Esophagus muscularis mucosa (tissue), 4 donors: ENCODE measurements around the gene FDXR. TPM values are rescaled to one million over a fixed set of nuclear protein-coding genes. Genes with fewer than 3 reads are reported as not detected.

Source experiments
- DNase-seq: peaks from one replicate; pipeline ENCODE4 v3.0.0-alpha.2; 2017; ENCODE audit errors: extremely low spot score
- H3K27ac ChIP-seq, 4 donors: fragments of 200-600 bp; sonication (generic); replicated peaks in 1 of 4; 1 replicate in 3 of 4; 2 replicates in 1 of 4; pipeline ENCODE4 v1.5.1; 2016 to 2019; ENCODE audit warnings: mild to moderate bottlenecking in 1 of 4
- H3K27me3 ChIP-seq, 4 donors: fragments of 200-600 bp; sonication (generic); one replicate each; pipeline versions ENCODE4 v1.5.1 to v1.6.0; 2016 to 2019
- H3K36me3 ChIP-seq, 4 donors: fragments of 200-600 bp; sonication (generic); one replicate each; pipeline ENCODE4 v1.5.1; 2016 to 2019
- H3K4me1 ChIP-seq, 4 donors: fragments of 200-600 bp; sonication (generic); one replicate each; pipeline ENCODE4 v1.5.1; 2016 to 2019
- H3K4me3 ChIP-seq, 4 donors: fragments of 200-600 bp; sonication (generic); 1 replicate in 2 of 4; 2 replicates in 2 of 4; pipeline ENCODE4 v1.5.1; 2016 to 2019; ENCODE audit warnings: mild to moderate bottlenecking in 4 of 4, moderate library complexity in 1 of 4
- H3K9me3 ChIP-seq, 4 donors: fragments of 200-600 bp; sonication (generic); 1 replicate in 3 of 4; 2 replicates in 1 of 4; pipeline ENCODE4 v1.5.1; 2016 to 2019
- EP300 ChIP-seq: sonication (generic); formaldehyde crosslinking; IDR thresholded peaks from one replicate; pipeline ENCODE4 v1.6.1; 2017; ENCODE audit warnings: antibody characterized with exemption
- POLR2A ChIP-seq: fragments of 450-650 bp; IDR thresholded peaks from one replicate; pipeline ENCODE4 v1.6.1; 2017; ENCODE audit warnings: antibody characterized with exemption, moderate library complexity, mild to moderate bottlenecking, low read depth
- POLR2AphosphoS5 ChIP-seq, 2 donors: sonication (generic); formaldehyde crosslinking; IDR thresholded peaks; one replicate each; pipeline ENCODE4 v1.6.1; 2017; ENCODE audit warnings: antibody characterized with exemption in 2 of 2
- WGBS: methylation state at CpG from one replicate; pipeline ENCODE4 v1.1.5; 2018; 5-methylcytosine and 5-hydroxymethylcytosine counted together
- intact Hi-C: fragments of 100-400 bp; cut with DNase I; formaldehyde crosslinking; loops from one replicate; pipeline ENCODE4 v1.15.1; 2023
- total RNA-seq, 4 donors: library from RNA; depleted of rRNA; stranded (reverse); fragments of >200 nt; gene quantifications; one replicate each; pipeline versions ENCODE4 v1.1.0 to v1.2.1, GENCODE V29; 2016
- TF ChIP-seq, protein P1 (sequence below), 3 experiments: fragments of 200-600 bp in 2 of 3; fragments of 450-650 bp in 1 of 3; sonication (generic) in 2 of 3; IDR thresholded peaks; one replicate each; pipeline ENCODE4 v1.5.1; 2017 to 2019; ENCODE audit warnings: antibody characterized with exemption in 3 of 3, mild to moderate bottlenecking in 2 of 3, moderate library complexity in 1 of 3

FDXR gene
- total RNA-seq, 4 donors from 2014 or later: 4.9 to 10.6 (median 7.0) TPM

DNA sequence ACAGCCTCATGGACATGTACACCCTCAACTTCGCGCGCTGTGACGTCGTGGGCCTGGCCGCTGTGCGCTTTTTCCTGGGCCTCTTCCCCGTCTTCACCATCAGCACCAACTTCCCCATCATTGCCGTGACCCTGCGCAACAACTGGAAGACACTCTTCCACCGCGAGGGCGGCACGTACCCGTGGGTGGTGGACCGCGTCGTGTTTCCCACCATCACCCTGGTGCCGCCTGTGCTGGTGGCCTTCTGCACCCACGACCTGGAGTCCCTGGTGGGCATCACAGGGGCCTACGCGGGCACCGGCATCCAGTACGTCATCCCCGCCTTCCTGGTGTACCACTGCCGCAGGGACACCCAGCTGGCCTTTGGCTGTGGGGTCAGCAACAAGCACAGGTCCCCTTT, 36.6 kb downstream of the FDXR start:
- TF ChIP-seq POLR2AphosphoS5 (IDR thresholded peaks at IDR 0.05) (no peak), EP300 (no peak), POLR2A (no peak)
- TF ChIP-seq, protein P1, sequence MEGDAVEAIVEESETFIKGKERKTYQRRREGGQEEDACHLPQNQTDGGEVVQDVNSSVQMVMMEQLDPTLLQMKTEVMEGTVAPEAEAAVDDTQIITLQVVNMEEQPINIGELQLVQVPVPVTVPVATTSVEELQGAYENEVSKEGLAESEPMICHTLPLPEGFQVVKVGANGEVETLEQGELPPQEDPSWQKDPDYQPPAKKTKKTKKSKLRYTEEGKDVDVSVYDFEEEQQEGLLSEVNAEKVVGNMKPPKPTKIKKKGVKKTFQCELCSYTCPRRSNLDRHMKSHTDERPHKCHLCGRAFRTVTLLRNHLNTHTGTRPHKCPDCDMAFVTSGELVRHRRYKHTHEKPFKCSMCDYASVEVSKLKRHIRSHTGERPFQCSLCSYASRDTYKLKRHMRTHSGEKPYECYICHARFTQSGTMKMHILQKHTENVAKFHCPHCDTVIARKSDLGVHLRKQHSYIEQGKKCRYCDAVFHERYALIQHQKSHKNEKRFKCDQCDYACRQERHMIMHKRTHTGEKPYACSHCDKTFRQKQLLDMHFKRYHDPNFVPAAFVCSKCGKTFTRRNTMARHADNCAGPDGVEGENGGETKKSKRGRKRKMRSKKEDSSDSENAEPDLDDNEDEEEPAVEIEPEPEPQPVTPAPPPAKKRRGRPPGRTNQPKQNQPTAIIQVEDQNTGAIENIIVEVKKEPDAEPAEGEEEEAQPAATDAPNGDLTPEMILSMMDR (IDR thresholded peaks at IDR 0.05): no peak
- no peak for DNase-seq
- Histone ChIP-seq H3K27ac (no peak overlapping the region), H3K4me1 (peaks cover 9 to 15% (median 13%) of the 10 kb centered on the region in 4 donors), H3K36me3 (peaks cover 0 to 37% (median 17%) of the 10 kb centered on the region in 4 donors), H3K4me3 (no peak overlapping the region), H3K9me3 (no peaks in the 10 kb centered on the region), H3K27me3 (no peaks in the 10 kb centered on the region)
- WGBS: 94% methylated on average over 25 of the region's 26 CpGs
- intact Hi-C loops: no loop called here

- H3K4me1 ChIP-seq: no peaks in the 10 kb centered on the region
- H3K4me3 ChIP-seq: no peak overlapping the region
- intact Hi-C loops: no loop called here
- H3K9me3 ChIP-seq: no peaks in the 10 kb centered on the region
- H3K27me3 ChIP-seq: no peaks in the 10 kb centered on the region
- WGBS: 80% methylated on average over 16 of the region's 16 CpGs
- no peak for TF ChIP-seq POLR2AphosphoS5 (IDR thresholded peaks at IDR 0.05)
- no peak for TF ChIP-seq POLR2A
- TF ChIP-seq, protein P1 (IDR thresholded peaks at IDR 0.05): no peak
- TF ChIP-seq EP300: no peak
- peaks cover 0 to 57% (median 33%) of the 10 kb centered on the region in 4 donors for H3K36me3 ChIP-seq
- H3K27ac ChIP-seq: no peak overlapping the region
- no peak for DNase-seq
Observed at GRCh38 chr17:74833501-74834377, 39.1 kb downstream of the FDXR start.

DNA sequence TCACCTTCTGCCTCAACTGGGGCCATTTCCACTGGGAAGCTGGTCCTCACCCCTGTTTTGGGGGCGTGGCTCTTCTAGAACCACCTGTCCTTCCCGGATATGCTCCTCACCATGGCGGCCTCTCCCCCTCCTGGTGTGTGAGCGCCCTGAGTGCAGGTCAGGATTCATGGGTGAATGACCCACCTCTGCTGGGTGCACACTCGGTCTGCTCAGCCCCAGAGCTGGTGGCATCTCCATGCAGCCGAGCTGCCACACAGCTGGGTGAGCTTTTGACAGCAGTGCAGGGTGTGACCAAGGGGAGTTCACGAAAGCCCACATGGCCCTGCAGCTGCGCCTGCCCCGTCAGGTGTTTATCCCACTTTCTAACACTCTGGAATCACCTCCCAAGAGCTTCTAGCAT, 40.4 kb downstream of the FDXR start:
- TF ChIP-seq POLR2AphosphoS5 (IDR thresholded peaks at IDR 0.05) (no peak), POLR2A (no peak), EP300 (no peak)
- TF ChIP-seq, protein P1 (IDR thresholded peaks at IDR 0.05): no peak
- H3K27me3 ChIP-seq: no peaks in the 10 kb centered on the region
- H3K36me3 ChIP-seq: peaks cover 0 to 54% (median 33%) of the 10 kb centered on the region in 4 donors
- WGBS: 96% methylated on average over 3 of the region's 9 CpGs
- H3K27ac ChIP-seq: no peak overlapping the region
- H3K4me1 ChIP-seq: no peaks in the 10 kb centered on the region
- no peaks in the 10 kb centered on the region for H3K9me3 ChIP-seq
- H3K4me3 ChIP-seq: no peak overlapping the region
- DNase-seq: no peak
- intact Hi-C loops: no loop called here

DNA sequence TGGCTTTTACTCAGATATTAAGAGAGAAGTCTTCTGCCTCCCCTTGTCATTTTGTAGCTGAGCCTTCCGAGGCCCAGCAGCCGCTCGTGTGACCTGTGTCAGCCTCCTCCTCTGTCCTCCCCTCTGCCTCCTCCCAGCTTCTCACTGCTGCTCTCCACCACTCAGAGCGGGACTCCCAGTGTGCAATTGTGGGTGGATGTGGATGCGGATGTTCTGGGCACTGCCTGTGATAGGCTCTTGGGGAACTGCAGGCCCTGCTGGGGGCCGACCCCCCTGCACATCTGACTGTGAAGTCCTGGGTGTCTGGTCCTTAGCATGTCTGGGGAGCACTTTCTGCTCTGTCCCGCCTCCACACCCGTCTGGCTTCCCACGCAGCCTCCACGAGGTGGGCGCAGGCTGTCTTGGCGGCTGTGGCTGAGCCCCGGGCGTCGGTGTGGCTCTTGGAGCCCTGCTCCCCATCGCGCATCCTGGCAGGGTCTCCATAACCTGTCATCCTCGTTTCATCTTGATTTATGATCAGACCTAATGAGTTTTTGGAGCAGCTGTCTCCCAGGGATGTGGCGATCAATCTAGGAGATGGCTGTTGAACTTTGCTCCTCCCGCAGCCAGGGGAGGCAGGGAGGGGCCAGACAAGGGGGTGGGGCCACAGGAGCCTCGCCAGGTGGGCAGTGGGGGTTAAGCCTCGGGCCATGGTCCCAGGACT, 41.2 kb downstream of the FDXR start:
- Histone ChIP-seq H3K27me3 (no peaks in the 10 kb centered on the region), H3K27ac (no peak overlapping the region), H3K36me3 (peaks cover 0 to 46% (median 27%) of the 10 kb centered on the region in 4 donors), H3K4me3 (no peak overlapping the region), H3K9me3 (no peaks in the 10 kb centered on the region), H3K4me1 (no peaks in the 10 kb centered on the region)
- DNase-seq: no peak
- intact Hi-C loops: no loop called here
- WGBS: 84% methylated on average over 22 of the region's 22 CpGs
- no peak for TF ChIP-seq POLR2AphosphoS5 (IDR thresholded peaks at IDR 0.05)
- TF ChIP-seq, protein P1 (IDR thresholded peaks at IDR 0.05): no peak
- TF ChIP-seq EP300: no peak
- no peak for TF ChIP-seq POLR2A
